Upper lobe of left lung (tissue), 6 donors: ENCODE measurements around the gene KCNE1. TPM values are rescaled to one million over a fixed set of nuclear protein-coding genes. Genes with fewer than 3 reads are reported as not detected.
"Not testable (repeated sequence)": the region's sequence is repeated elsewhere in the genome, so short reads cannot be mapped to it uniquely, and the experiment has no call there.

Experiments used
- ATAC-seq, 2 donors: fragments of 200-7000 bp; cut with Tn5 transposase; one replicate each; pipeline ENCODE4 v1.9.1; 2022; ENCODE audit warnings: mild to moderate bottlenecking in 2 of 2, moderate library complexity in 2 of 2; ENCODE audit not compliant: low FRiP score in 2 of 2
- DNase-seq, 2 donors: peaks; one replicate each; pipeline ENCODE4 v3.0.0-alpha.2; 2019 to 2020
- H3K27ac ChIP-seq, 4 donors: fragments of 200-600 bp; sonication (generic); one replicate each; pipeline ENCODE4 v1.5.1; 2016 to 2019
- H3K27me3 ChIP-seq, 4 donors: fragments of 200-600 bp; sonication (generic); one replicate each; pipeline ENCODE4 v1.5.1; 2017 to 2019
- H3K36me3 ChIP-seq, 4 donors: fragments of 200-600 bp; sonication (generic); one replicate each; pipeline ENCODE4 v1.5.1; 2016 to 2019
- H3K4me1 ChIP-seq, 4 donors: fragments of 200-600 bp; sonication (generic); one replicate each; pipeline ENCODE4 v1.5.1; 2018 to 2019
- H3K4me3 ChIP-seq, 4 donors: fragments of 200-600 bp; sonication (generic); one replicate each; pipeline ENCODE4 v1.5.1; 2017 to 2019; ENCODE audit warnings: mild to moderate bottlenecking in 2 of 4, moderate library complexity in 1 of 4
- H3K9me3 ChIP-seq, 4 donors: fragments of 200-600 bp; sonication (generic); one replicate each; pipeline ENCODE4 v1.5.1; 2018 to 2019
- EP300 ChIP-seq, 4 donors: sonication (generic); formaldehyde crosslinking; IDR thresholded peaks; one replicate each; pipeline ENCODE4 v1.5.1; 2017; ENCODE audit warnings: antibody characterized with exemption in 4 of 4, control low read depth in 2 of 4
- POLR2A ChIP-seq, 4 donors: fragments of 450-650 bp; IDR thresholded peaks; one replicate each; pipeline ENCODE4 v1.5.1; 2016 to 2017; ENCODE audit warnings: antibody characterized with exemption in 4 of 4, mild to moderate bottlenecking in 2 of 4
- POLR2AphosphoS5 ChIP-seq, 2 donors: sonication (generic); formaldehyde crosslinking; IDR thresholded peaks; one replicate each; pipeline ENCODE4 v1.5.1; 2017; ENCODE audit warnings: antibody characterized with exemption in 2 of 2
- WGBS, 2 donors: methylation state at CpG; one replicate each; pipeline ENCODE4 v1.1.5; 2017 to 2018; 5-methylcytosine and 5-hydroxymethylcytosine counted together
- total RNA-seq, 6 donors: library from RNA; depleted of rRNA in 4 of 6; stranded (reverse); fragments of >200 nt in 4 of 6; gene quantifications; one replicate each; pipeline versions ENCODE4 v1.1.0 to v1.2.1, GENCODE V29; 2016 to 2021
- TF ChIP-seq, protein P1 (sequence below), 6 experiments: fragments of 450-650 bp in 4 of 6; fragments of 200-600 bp in 2 of 6; sonication (generic) in 2 of 6; IDR thresholded peaks; one replicate each; pipeline ENCODE4 v1.5.1; 2016 to 2019; ENCODE audit warnings: antibody characterized with exemption in 6 of 6
- donor health status: DM: no; HTN: no; CAD: no; lungs with moderate emphysema.
- donor health status: DM: no; HTN: yes; CAD: no; lungs with severe emphysema.

Gene KCNE1
- total RNA-seq, 6 donors from 2014 or later: 9.6 to 58.7 (median 19.4) TPM

DNA sequence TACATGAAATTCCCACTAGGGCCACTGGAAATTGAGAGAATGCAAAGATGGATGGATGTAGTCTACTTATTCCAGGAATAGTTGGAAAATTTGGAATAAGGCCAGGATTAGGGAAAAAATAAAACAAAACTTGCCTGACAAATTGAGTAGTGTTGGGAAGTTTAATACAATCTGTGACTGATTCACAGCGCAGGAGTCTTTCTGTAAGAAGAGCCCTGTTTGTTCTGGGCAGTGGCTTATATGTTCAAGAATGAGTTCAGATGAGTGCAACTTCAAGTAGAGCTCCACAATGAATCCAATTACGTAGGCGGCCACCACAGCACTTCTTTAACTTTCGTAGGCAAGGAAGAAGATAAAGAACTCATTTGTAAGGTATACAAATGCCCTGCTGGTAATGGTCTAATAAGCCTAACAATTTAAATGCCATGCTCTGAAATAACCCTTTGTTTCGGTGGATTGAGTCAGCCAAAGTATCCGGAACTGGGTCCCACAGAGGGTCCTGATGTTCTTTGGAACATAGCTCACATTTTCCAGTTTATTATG lies 47.1 kb upstream of the KCNE1 start:
- DNase-seq (no peak), ATAC-seq (no peak)
- no peak overlapping the region for H3K27ac ChIP-seq
- no peak overlapping the region for H3K4me3 ChIP-seq
- peaks cover 0 to 3% (median 0%) of the 10 kb centered on the region in 4 donors for H3K4me1 ChIP-seq
- TF ChIP-seq EP300 (IDR thresholded peaks at IDR 0.05): no peak
- TF ChIP-seq POLR2A (IDR thresholded peaks at IDR 0.05): no peak
- TF ChIP-seq, protein P1, sequence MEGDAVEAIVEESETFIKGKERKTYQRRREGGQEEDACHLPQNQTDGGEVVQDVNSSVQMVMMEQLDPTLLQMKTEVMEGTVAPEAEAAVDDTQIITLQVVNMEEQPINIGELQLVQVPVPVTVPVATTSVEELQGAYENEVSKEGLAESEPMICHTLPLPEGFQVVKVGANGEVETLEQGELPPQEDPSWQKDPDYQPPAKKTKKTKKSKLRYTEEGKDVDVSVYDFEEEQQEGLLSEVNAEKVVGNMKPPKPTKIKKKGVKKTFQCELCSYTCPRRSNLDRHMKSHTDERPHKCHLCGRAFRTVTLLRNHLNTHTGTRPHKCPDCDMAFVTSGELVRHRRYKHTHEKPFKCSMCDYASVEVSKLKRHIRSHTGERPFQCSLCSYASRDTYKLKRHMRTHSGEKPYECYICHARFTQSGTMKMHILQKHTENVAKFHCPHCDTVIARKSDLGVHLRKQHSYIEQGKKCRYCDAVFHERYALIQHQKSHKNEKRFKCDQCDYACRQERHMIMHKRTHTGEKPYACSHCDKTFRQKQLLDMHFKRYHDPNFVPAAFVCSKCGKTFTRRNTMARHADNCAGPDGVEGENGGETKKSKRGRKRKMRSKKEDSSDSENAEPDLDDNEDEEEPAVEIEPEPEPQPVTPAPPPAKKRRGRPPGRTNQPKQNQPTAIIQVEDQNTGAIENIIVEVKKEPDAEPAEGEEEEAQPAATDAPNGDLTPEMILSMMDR (IDR thresholded peaks at IDR 0.05): no peak
- TF ChIP-seq POLR2AphosphoS5 (IDR thresholded peaks at IDR 0.05): no peak
- H3K9me3 ChIP-seq: no peaks in the 10 kb centered on the region
- WGBS, 2 donors: 86 to 88% methylated on average over 6 of the region's 6 CpGs
- no peaks in the 10 kb centered on the region for H3K27me3 ChIP-seq
- no peaks in the 10 kb centered on the region for H3K36me3 ChIP-seq

DNA sequence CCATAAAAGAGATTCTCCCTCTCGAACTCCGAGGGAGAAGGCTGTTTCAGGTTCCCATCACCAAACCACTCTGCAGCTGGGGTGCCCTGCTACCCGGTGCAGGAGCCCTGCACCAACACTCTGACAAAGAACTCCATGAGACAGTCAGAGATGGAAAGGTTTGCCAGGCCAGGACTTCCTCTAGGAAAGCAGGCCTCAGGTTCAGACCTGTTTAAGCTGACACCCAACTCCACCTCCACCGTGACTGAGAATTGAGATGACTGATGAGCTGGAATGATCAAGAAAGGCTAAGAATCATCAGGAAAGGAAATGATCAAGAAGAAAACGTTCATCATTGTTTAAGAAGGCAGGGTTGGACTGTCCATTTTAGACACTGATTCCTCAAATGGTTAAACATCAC lies 46.2 kb upstream of the KCNE1 start:
- Histone ChIP-seq H3K27me3 (no peaks in the 10 kb centered on the region), H3K36me3 (no peaks in the 10 kb centered on the region), H3K27ac (no peak overlapping the region), H3K4me1 (no peaks in the 10 kb centered on the region), H3K4me3 (no peak overlapping the region), H3K9me3 (no peaks in the 10 kb centered on the region)
- TF ChIP-seq, protein P1 (IDR thresholded peaks at IDR 0.05): no peak
- no peak for TF ChIP-seq POLR2AphosphoS5 (IDR thresholded peaks at IDR 0.05)
- no peak for TF ChIP-seq EP300 (IDR thresholded peaks at IDR 0.05)
- no peak for TF ChIP-seq POLR2A (IDR thresholded peaks at IDR 0.05)
- ATAC-seq: no peak
- no peak for DNase-seq
- WGBS, 2 donors: 83 to 87% methylated on average over 5 of the region's 5 CpGs

DNA sequence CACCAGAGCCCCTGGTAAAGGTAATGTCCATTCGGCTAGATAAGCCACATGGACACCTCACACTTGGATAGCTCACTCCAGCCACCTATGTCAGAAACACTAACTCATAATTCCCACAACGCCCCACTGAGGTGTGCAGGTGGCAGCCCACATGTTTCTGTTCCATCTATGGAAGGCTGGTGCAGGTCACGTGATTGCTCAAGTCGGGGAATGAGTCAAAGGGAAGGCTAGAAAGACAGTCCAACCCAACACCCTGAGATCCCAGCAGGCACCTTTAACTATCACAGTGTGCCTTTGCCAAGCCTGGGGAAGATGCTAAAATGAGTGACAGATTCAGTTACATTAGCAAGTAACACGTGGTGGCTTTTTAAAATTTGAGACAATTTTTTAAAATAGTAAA lies 45.3 kb upstream of the KCNE1 start:
- WGBS, 2 donors: 88 to 89% methylated on average over 5 of the region's 5 CpGs
- no peaks in the 10 kb centered on the region for H3K36me3 ChIP-seq
- H3K27ac ChIP-seq: no peak overlapping the region
- H3K9me3 ChIP-seq: no peaks in the 10 kb centered on the region
- H3K27me3 ChIP-seq: no peaks in the 10 kb centered on the region
- ATAC-seq: no peak
- no peak for DNase-seq
- no peak overlapping the region for H3K4me3 ChIP-seq
- TF ChIP-seq POLR2AphosphoS5 (IDR thresholded peaks at IDR 0.05): no peak
- TF ChIP-seq EP300 (IDR thresholded peaks at IDR 0.05): no peak
- TF ChIP-seq, protein P1 (IDR thresholded peaks at IDR 0.05): no peak
- no peak for TF ChIP-seq POLR2A (IDR thresholded peaks at IDR 0.05)
- H3K4me1 ChIP-seq: no peaks in the 10 kb centered on the region

DNA sequence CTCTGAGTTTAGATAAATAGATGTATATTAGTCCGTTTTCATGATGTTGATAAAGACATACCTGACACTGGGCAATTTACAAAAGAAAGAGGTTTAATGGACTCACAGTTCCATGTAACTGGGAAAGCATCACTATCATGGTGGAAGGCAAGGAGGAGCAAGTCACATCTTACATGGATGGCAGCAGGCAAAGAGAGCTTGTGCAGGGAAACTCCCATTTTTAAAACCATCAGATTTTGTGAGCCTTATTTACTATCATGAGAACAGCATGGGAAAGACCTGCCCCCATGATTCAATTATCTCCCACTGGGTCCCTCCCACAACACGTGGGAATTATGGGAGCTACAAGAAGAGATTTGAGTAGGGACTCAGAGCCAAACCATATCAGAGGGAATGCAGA lies 42.7 kb upstream of the KCNE1 start:
- H3K4me3 ChIP-seq, H3K27me3 ChIP-seq, ATAC-seq, DNase-seq, H3K9me3 ChIP-seq, H3K4me1 ChIP-seq, H3K36me3 ChIP-seq, H3K27ac ChIP-seq: not testable (repeated sequence)
- 87 to 97% methylated on average over 2 of the region's 2 CpGs for WGBS, 2 donors

DNA sequence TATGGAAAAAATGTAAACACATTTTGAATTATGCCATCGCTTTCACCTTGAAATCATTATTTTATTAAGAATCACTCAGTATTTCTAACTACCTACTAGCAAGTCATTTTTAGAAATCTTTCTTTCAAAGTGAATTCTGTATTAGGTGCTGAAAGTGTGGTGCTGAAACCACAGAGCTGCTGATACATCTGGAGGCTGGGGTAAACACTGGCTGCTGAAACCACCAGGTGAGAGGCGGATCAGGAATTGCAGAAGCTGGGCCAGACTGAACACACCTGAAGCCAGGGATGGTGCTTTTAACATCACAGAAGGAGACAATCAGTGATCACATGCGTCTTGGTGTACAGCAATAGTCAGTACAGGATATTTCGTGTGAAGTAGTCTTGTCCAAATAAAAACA lies 42.2 kb upstream of the KCNE1 start:
- Histone ChIP-seq H3K27me3 (no peaks in the 10 kb centered on the region), H3K27ac (no peak overlapping the region), H3K4me1 (no peaks in the 10 kb centered on the region), H3K4me3 (no peak overlapping the region), H3K9me3 (no peaks in the 10 kb centered on the region), H3K36me3 (no peaks in the 10 kb centered on the region)
- WGBS, 2 donors: 97% methylated on average over 4 of the region's 4 CpGs
- no peak for TF ChIP-seq EP300 (IDR thresholded peaks at IDR 0.05)
- no peak for TF ChIP-seq POLR2A (IDR thresholded peaks at IDR 0.05)
- no peak for TF ChIP-seq POLR2AphosphoS5 (IDR thresholded peaks at IDR 0.05)
- TF ChIP-seq, protein P1 (IDR thresholded peaks at IDR 0.05): no peak
- no peak for DNase-seq
- no peak for ATAC-seq
